ENCODE data around the gene MAN1C1. TPM values are rescaled to one million over a fixed set of nuclear protein-coding genes. Genes with fewer than 3 reads are reported as not detected.

Gene MAN1C1
- total RNA-seq, 1 donor from 2014 or later = 6.8 TPM

GRCh38 chr1:25645637-25646400, 29.2 kb downstream of the MAN1C1 start:
- H3K4me1 ChIP-seq = peaks cover 28% of the 10 kb centered on the region
- no peak overlapping the region for H3K9ac ChIP-seq
- H3K27ac ChIP-seq = no peak overlapping the region
- no peaks in the 10 kb centered on the region for H3K9me3 Mint-ChIP-seq
- no peaks in the 10 kb centered on the region for H3K36me3 ChIP-seq
- peaks cover 9% of the 10 kb centered on the region for H3K27me3 Mint-ChIP-seq (ENCODE audit: insufficient read depth, low read depth)
- DNase-seq (ENCODE audit: low spot score) = no peak
- TF ChIP-seq EZH2phosphoT487 (IDR thresholded peaks at IDR 0.05) (no peak), CTCF (IDR thresholded peaks at IDR 0.05) (no peak), EZH2 (IDR thresholded peaks at IDR 0.05) (no peak)
- peaks cover 6% of the 10 kb centered on the region for H4K20me1 ChIP-seq (ENCODE audit: low read depth)
- H3K4me1 Mint-ChIP-seq = peaks cover 34% of the 10 kb centered on the region
- peaks cover 12% of the 10 kb centered on the region for H3F3A ChIP-seq (ENCODE audit: low read depth)
- no peaks in the 10 kb centered on the region for H3K36me3 Mint-ChIP-seq
- H3K4me3 ChIP-seq = no peak overlapping the region
- no peak overlapping the region for H3K4me3 Mint-ChIP-seq
- no peaks in the 10 kb centered on the region for H3K79me2 ChIP-seq (ENCODE audit: low read depth)
- H3K27me3 ChIP-seq = no peaks in the 10 kb centered on the region
- no peak overlapping the region for H3K4me2 ChIP-seq
- no peak overlapping the region for H3K27ac Mint-ChIP-seq
- no peaks in the 10 kb centered on the region for H3K9me3 ChIP-seq (ENCODE audit: low read depth)
- H2AFZ ChIP-seq (replicated peaks) = no peak overlapping the region

GRCh38 chr1:25647106-25647505, 30.5 kb downstream of the MAN1C1 start:
- peaks cover 9% of the 10 kb centered on the region for H3K27me3 Mint-ChIP-seq (ENCODE audit: insufficient read depth, low read depth)

DNA sequence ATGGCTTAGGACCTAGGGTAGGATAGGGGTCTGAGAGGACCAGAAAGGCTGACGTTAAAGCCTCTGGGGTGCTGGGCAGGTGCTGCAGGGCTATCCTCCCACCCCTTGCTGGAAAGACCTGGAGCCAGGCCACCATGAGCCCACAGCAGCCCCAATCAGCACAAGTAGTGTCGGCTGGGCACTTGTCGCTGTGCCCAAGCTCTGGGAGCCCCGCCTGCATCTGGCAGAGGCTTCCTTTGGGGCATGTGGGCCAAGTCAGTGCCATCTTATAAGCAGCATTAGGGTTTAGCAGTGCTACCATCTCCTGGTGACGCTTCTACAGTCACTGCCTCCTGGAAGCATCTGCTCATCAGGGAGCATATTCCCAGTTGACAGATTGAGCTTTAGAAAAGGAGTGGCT, 31.3 kb downstream of the MAN1C1 start:
- no peak overlapping the region for H3K4me3 ChIP-seq
- no peaks in the 10 kb centered on the region for H3F3A ChIP-seq (ENCODE audit: low read depth)
- no peak for TF ChIP-seq EZH2 (IDR thresholded peaks at IDR 0.05)
- no peak for TF ChIP-seq EZH2phosphoT487 (IDR thresholded peaks at IDR 0.05)
- no peak for TF ChIP-seq CTCF (IDR thresholded peaks at IDR 0.05)
- no peaks in the 10 kb centered on the region for H3K9me3 ChIP-seq (ENCODE audit: low read depth)
- no peaks in the 10 kb centered on the region for H3K27me3 ChIP-seq
- H3K4me1 ChIP-seq = peaks cover 9% of the 10 kb centered on the region
- DNase-seq (ENCODE audit: low spot score) = no peak
- Mint-ChIP-seq H3K4me1 (peaks cover 25% of the 10 kb centered on the region), H3K4me3 (no peak overlapping the region), H3K9me3 (no peaks in the 10 kb centered on the region), H3K36me3 (no peaks in the 10 kb centered on the region), H3K27ac (no peak overlapping the region), H3K27me3 (ENCODE audit: insufficient read depth, low read depth) (peaks cover 9% of the 10 kb centered on the region)
- no peak overlapping the region for H3K4me2 ChIP-seq
- H3K27ac ChIP-seq = no peak overlapping the region
- H2AFZ ChIP-seq (replicated peaks) = no peak overlapping the region
- H3K9ac ChIP-seq = no peak overlapping the region
- no peaks in the 10 kb centered on the region for H3K36me3 ChIP-seq
- H3K79me2 ChIP-seq (ENCODE audit: low read depth) = no peaks in the 10 kb centered on the region
- no peaks in the 10 kb centered on the region for H4K20me1 ChIP-seq (ENCODE audit: low read depth)

More at GRCh38 chr1:25647106-25647505, 30.5 kb downstream of the MAN1C1 start:
- Mint-ChIP-seq H3K27ac (no peak overlapping the region), H3K4me1 (peaks cover 25% of the 10 kb centered on the region), H3K9me3 (no peaks in the 10 kb centered on the region), H3K36me3 (no peaks in the 10 kb centered on the region), H3K4me3 (no peak overlapping the region)
- Histone ChIP-seq H3K4me3 (no peak overlapping the region), H3K79me2 (ENCODE audit: low read depth) (no peaks in the 10 kb centered on the region), H3K27me3 (no peaks in the 10 kb centered on the region), H4K20me1 (ENCODE audit: low read depth) (no peaks in the 10 kb centered on the region), H3K36me3 (no peaks in the 10 kb centered on the region), H3K9ac (no peak overlapping the region), H3K4me2 (no peak overlapping the region), H3K27ac (no peak overlapping the region), H3F3A (ENCODE audit: low read depth) (peaks cover 2% of the 10 kb centered on the region), H2AFZ (replicated peaks) (no peak overlapping the region), H3K4me1 (peaks cover 15% of the 10 kb centered on the region), H3K9me3 (ENCODE audit: low read depth) (no peaks in the 10 kb centered on the region)
- TF ChIP-seq EZH2phosphoT487 (IDR thresholded peaks at IDR 0.05) = no peak
- TF ChIP-seq CTCF (IDR thresholded peaks at IDR 0.05) = no peak
- no peak for TF ChIP-seq EZH2 (IDR thresholded peaks at IDR 0.05)
- no peak for DNase-seq (ENCODE audit: low spot score)

All from neural progenitor cell (in vitro differentiated cells).